Thyroid gland (tissue), 4 donors: Measurements from ENCODE around the gene KPNA5.
"Not testable (repeated sequence)": the region's sequence is repeated elsewhere in the genome, so short reads cannot be mapped to it uniquely, and the experiment has no call there.

Experiments used
- POLR2A ChIP-seq, 2 donors: fragments of 450-650 bp; IDR thresholded peaks; one replicate each; pipeline ENCODE4 v1.6.1; 2017; ENCODE audit warnings: antibody characterized with exemption in 2 of 2, mild to moderate bottlenecking in 2 of 2, moderate library complexity in 1 of 2
- TF ChIP-seq, protein P1 (sequence below), 6 experiments: fragments of 200-600 bp in 3 of 6; fragments of 450-650 bp in 3 of 6; sonication (generic) in 3 of 6; IDR thresholded peaks; one replicate each; pipeline ENCODE4 v1.5.1; 2016 to 2019; ENCODE audit warnings: antibody characterized with exemption in 6 of 6, mild to moderate bottlenecking in 2 of 6, inconsistent platforms in 1 of 6, moderate library complexity in 1 of 6

DNA sequence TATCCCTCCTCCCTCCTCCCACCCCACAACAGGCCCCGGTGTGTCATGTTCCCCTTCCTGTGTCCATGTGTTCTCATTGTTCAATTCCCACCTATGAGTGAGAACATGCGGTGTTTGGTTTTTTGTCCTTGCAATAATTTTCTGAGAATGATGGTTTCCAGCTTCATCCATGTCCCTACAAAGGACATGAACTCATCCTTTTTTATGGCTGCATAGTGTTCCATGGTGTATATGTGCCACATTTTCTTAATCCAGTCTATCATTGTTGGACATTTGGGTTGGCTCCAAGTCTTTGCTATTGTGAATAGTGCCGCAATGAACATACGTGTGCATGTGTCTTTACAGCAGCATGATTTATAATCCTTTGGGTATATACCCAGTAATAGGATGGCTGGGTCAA is 11.9 kb downstream of the KPNA5 start:
- TF ChIP-seq, protein P1, sequence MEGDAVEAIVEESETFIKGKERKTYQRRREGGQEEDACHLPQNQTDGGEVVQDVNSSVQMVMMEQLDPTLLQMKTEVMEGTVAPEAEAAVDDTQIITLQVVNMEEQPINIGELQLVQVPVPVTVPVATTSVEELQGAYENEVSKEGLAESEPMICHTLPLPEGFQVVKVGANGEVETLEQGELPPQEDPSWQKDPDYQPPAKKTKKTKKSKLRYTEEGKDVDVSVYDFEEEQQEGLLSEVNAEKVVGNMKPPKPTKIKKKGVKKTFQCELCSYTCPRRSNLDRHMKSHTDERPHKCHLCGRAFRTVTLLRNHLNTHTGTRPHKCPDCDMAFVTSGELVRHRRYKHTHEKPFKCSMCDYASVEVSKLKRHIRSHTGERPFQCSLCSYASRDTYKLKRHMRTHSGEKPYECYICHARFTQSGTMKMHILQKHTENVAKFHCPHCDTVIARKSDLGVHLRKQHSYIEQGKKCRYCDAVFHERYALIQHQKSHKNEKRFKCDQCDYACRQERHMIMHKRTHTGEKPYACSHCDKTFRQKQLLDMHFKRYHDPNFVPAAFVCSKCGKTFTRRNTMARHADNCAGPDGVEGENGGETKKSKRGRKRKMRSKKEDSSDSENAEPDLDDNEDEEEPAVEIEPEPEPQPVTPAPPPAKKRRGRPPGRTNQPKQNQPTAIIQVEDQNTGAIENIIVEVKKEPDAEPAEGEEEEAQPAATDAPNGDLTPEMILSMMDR (IDR thresholded peaks at IDR 0.05) = not testable (repeated sequence)
- TF ChIP-seq POLR2A (IDR thresholded peaks at IDR 0.05) = not testable (repeated sequence)
